CD4-positive, alpha-beta T cell treated with Interferon gamma for 1 hour (primary cell): ENCODE measurements around the gene ALPG.
"Not testable (repeated sequence)": the region's sequence is repeated elsewhere in the genome, so short reads cannot be mapped to it uniquely, and the experiment has no call there.

Experiments used
- DNase-seq: peaks from one replicate; pipeline ENCODE4 v3.0.0-alpha.2; 2020

Gene ALPG

GRCh38 chr2:232420463-232421188, 14.0 kb downstream of the ALPG start:
- no peak for DNase-seq

- DNase-seq = no peak
Observed at GRCh38 chr2:232421189-232421785, 14.6 kb downstream of the ALPG start.

DNA sequence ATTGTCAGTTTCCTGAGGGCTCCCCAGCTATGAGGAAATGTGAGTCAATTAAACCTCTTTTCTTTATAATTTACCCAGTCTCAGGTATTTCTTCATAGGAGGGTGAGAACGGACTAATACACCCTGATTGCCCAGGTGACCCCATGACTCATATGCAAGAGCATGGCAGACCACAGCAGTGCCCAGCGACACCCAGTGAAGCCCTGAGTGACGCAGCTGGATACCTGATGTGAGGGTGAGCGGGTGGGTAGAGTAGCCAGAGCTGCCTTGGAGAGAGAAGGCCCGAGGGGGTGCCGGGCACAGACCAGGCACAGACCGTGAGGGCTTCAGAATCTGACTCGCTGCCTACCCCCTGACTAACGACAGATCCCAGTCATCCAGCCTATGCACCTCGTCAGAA, 15.4 kb downstream of the ALPG start:
- no peak for DNase-seq

DNA sequence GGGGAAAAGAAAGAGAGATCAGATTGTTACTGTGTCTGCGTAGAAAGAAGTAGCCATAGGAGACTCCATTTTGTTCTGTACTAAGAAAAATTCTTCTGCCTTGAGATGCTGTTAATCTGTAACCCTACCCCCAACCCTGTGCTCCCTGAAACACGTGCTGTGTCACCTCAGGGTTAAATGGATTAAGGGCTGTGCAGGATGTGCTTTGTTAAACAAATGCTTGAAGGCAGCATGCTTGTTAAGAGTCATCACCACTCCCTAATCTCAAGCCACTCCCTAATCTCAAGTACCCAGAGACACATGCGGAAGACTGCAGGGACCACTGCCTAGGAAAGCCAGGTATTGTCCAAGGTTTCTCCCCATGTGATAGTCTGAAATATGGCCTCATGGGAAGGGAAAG, 16.4 kb downstream of the ALPG start:
- not testable (repeated sequence) for DNase-seq

- not testable (repeated sequence) for DNase-seq
Observed at GRCh38 chr2:232423407-232423806, 16.8 kb downstream of the ALPG start.

DNA sequence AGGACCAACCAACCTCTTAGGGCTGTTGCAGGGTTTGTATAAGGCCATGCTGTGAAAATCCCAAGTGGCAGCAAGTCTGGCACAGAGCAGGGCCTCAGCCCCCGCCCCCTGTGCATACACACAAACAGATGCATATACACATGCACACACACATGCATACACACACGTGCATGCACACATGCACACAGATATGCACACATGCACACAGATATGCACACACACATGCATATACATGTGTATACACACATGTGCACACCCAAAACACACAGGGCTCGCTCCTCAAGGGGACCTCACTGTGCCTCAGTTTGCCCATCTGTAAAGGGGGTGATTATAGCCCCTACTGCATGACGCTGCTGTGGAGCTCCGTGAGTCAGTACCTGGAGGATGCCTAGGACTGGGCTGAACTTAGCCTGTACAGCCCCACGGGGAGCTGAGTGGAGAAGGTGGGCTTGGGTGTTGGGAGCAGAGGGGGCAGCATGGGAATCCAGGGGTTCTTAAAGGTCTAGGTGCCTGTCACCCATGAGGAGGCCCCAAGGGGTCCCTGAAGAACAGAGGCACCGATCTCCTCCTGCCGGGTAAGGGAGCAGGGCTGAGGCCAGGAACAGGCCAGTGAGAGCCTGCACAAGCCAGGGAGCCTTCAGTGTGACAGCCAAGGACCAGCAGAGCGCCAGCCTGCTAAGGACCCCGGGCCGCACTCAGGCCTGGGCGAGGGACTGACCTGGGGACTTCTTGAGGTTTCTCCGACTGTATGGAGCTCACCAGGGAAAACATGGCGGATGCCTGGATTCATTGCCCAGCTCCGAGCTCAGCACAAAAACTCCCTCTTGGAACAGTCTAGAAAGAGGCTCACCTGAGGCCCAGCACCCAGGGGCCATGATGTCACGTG, 25.3 kb downstream of the ALPG start:
- DNase-seq = no peak

GRCh38 chr2:232432598-232433184, 26.0 kb downstream of the ALPG start:
- no peak for DNase-seq

DNA sequence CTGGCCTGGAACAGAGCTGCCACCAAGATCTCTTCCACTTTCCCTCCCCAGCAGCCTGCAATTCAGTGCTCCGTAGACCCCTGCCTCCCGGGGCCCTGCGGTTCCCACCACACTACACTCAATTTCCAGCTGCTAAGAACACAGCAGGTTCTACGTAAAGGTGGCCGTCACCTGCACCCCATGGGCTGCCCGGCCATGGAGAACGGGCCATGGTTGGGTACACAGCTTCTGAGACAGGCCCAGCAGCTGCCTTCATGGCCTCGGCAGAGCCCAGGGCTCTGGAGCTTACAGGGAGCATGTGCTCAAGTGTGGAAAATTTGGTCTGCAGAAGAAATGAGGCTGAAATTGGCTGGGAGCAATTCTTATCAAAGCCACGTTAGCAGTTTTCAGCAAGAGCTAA, 27.0 kb downstream of the ALPG start:
- DNase-seq = not testable (repeated sequence)

DNA sequence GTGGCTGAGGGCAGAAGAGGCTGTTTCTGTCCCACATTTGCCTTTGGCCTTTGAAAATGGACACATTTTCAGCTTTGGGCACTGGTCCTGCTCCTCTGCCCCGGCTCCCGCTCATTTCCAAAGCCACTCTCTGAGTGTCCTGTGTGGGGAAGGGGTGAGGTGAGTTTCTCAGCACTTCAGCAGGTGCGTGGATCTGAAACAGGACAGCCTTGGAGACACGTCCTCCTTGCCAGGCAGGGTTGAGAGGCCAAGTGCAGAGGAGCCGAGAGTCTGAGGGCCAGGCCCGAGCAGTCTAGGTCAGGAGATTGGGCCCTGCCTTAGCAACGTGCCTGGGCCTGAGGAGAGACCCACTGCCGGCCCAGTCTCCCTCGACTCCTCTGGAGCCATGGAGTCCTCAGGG, 27.4 kb downstream of the ALPG start:
- no peak for DNase-seq

GRCh38 chr2:232434563-232435374, 28.1 kb downstream of the ALPG start:
- no peak for DNase-seq

DNA sequence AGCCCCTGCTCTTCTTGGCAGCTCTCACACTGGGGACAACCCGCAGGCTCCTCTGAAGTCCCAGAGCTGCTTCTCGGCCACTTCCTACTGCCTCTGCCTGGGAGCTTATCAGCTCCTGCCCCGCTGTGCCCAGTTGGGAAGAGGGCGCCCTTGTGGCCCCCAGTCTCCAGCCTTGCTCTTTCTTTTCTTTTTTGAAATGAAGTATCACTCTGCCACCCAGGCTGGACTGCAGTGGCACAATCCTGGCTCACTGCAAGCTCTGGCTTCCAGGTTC, 28.7 kb downstream of the ALPG start:
- DNase-seq = no peak

GRCh38 chr2:232435805-232436204, 29.2 kb downstream of the ALPG start:
- DNase-seq = no peak

DNA sequence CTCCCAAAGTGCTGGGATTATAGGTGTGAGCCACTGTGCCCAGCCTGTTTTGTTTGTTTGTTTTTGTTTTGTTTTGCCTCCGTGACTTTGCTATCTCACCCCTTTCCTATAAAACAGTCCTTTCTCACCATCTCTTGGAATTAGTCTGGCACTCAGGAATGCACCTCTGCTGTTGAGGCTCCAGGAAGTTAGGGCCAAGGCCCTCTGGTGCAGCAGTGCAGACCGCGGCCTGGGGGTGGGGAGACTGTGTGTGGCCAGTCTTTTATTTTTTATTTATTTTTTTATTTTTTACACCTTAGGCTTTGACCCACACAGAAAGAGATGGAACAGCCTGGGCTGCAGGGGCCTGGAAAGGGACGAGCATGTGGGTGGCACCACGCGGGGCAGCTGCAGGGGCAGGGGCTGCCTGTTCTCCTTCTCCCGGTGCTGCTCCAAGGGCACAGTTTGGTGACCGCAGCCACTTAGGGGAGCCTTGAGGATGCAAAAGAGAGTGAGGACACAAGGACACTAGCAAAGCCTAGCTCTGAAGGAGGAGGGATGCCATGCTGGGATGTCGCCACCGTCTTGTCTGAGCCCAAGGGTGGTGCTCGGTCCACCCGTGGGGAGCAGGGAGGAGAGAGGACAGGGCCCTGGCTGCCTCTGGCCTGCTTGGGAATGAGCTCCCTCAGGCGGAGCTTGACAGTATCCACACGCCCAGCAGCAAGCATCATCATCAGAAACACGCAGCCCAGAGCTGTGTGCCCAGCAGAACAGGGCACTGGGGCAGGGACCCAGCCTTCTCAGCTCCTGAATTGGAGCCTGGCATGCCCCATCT, 29.9 kb downstream of the ALPG start:
- DNase-seq = no peak

GRCh38 chr2:232437195-232437571, 30.5 kb downstream of the ALPG start:
- DNase-seq = no peak

GRCh38 chr2:232438091-232438490, 31.4 kb downstream of the ALPG start:
- DNase-seq = no peak

DNA sequence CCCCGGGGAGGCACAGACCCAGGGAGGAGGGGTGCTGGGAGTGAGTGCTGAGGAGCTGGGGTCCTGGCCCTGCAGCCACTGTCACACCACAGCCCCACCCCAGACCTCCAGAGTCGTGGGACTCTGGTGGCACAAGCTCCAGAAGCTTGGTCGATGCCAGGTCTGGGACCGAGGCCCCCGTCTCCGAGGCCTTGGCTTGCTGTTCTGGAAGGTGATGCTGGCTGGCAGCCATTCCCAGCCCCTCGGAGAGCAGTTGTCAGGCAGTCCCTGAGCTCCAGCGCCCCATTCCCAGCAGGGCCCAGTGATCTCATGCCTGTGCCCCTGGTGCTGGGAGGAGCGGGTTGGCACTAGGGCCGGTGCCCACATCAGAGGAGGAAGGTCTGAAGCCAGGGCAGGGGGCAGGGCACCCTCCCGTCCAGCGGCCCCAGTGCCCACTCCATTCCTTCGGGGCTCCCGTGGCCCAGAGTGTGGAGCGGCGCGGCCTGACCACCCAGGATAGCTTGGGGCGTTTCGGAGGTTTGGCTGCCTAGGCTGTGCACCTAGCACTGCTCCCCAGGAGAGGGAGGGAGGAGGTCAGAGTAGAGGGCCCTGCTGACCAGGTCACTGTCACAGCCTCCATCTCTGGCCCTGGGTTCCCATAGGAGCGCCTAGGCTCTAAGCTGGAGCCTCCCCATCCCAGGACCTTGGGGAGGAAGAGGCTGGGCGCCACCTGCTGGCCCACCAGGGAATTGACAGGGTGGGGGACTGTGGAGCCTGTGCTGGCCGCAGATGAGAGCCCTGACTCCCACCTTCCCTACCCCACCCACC, 32.5 kb downstream of the ALPG start:
- DNase-seq = no peak

- DNase-seq = no peak
Observed at GRCh38 chr2:232439758-232440135, 33.1 kb downstream of the ALPG start.

GRCh38 chr2:232440220-232441018, 33.8 kb downstream of the ALPG start:
- peak; percentile 74 for DNase-seq

GRCh38 chr2:232441147-232441651, 34.6 kb downstream of the ALPG start:
- no peak for DNase-seq

- not testable (repeated sequence) for DNase-seq
Observed at GRCh38 chr2:232441922-232442321, 35.3 kb downstream of the ALPG start.
